Measurements from ENCODE around the gene FAAP20.

- TF ChIP-seq FOS (IDR thresholded peaks at IDR 0.05; ENCODE audit: extremely low read depth, insufficient read length) (no peak), ZNF407 (IDR thresholded peaks at IDR 0.05; ENCODE audit: low read depth) (no peak), ZNF395 (CRISPR knock-in tag; IDR thresholded peaks at IDR 0.05) (no peak), RAD21 (CRISPR knock-in tag; conservative IDR thresholded peaks at IDR 0.05 in 1 of 2, IDR thresholded peaks at IDR 0.05 in 1 of 2) (no peak), ESRRB (CRISPR knock-in tag; IDR thresholded peaks at IDR 0.05; ENCODE audit: borderline replicate concordance) (no peak), HDGF (IDR thresholded peaks at IDR 0.05) (no peak), BRF2 (IDR thresholded peaks at IDR 0.05; ENCODE audit: borderline replicate concordance, insufficient read depth, insufficient read length) (no peak), POLR2AphosphoS5 (IDR thresholded peaks at IDR 0.05; ENCODE audit: control insufficient read depth, insufficient read depth, low read depth, low read length) (no peak), STAT6 (CRISPR knock-in tag; IDR thresholded peaks at IDR 0.05) (no peak)
Measured at GRCh38 chr1:2172012-2172411, 22.6 kb downstream of the FAAP20 start.
